KMS-11 (cell line): ENCODE measurements around the gene DGKB.

Source experiments
- H2AFZ ChIP-seq: fragments of 200-600 bp; sonication (generic); 2 replicates; pipeline ENCODE4 v1.6.1; 2016; ENCODE audit warnings: antibody characterized with exemption, mixed run types, low read depth
- H3K27ac ChIP-seq: fragments of 200-600 bp; sonication (generic); 2 replicates; pipeline ENCODE4 v1.6.1; 2016; ENCODE audit warnings: mild to moderate bottlenecking, mixed run types
- H3K27me3 ChIP-seq: fragments of 200-600 bp; sonication (generic); 2 replicates; pipeline ENCODE4 v1.6.1; 2017; ENCODE audit warnings: mild to moderate bottlenecking, low read depth, mixed run types, moderate library complexity; ENCODE audit not compliant: insufficient read depth
- H3K36me3 ChIP-seq: fragments of 200-600 bp; sonication (generic); 2 replicates; pipeline ENCODE4 v1.6.1; 2017; ENCODE audit warnings: mild to moderate bottlenecking, mixed run types; ENCODE audit not compliant: insufficient read depth
- H3K4me1 ChIP-seq: fragments of 200-600 bp; sonication (generic); 2 replicates; pipeline ENCODE4 v1.6.1; 2016; ENCODE audit warnings: mild to moderate bottlenecking, low read depth, mixed run types; ENCODE audit not compliant: poor library complexity, severe bottlenecking
- H3K4me2 ChIP-seq: fragments of 200-600 bp; sonication (generic); 2 replicates; pipeline ENCODE4 v1.7.0; 2016; ENCODE audit warnings: mild to moderate bottlenecking, mixed run types
- H3K4me3 ChIP-seq: fragments of 200-600 bp; sonication (generic); IDR thresholded peaks from 2 replicates; pipeline ENCODE4 v1.6.1; 2017; ENCODE audit warnings: low read depth, low read length, mixed read lengths; ENCODE audit not compliant: insufficient read depth
- H3K79me2 ChIP-seq: fragments of 200-600 bp; sonication (generic); 2 replicates; pipeline ENCODE4 v1.6.1; 2016; ENCODE audit warnings: low read depth, mixed run types; ENCODE audit not compliant: insufficient read depth
- H3K9ac ChIP-seq: fragments of 200-600 bp; sonication (generic); 2 replicates; pipeline ENCODE4 v1.6.1; 2016; ENCODE audit warnings: mild to moderate bottlenecking, mixed run types
- H4K20me1 ChIP-seq: fragments of 200-600 bp; sonication (generic); 2 replicates; pipeline ENCODE4 v1.6.1; 2016; ENCODE audit warnings: mild to moderate bottlenecking, mixed run types; ENCODE audit not compliant: insufficient read depth
- TF ChIP-seq, protein P1 (sequence below): fragments of 200-600 bp; sonication (generic); conservative IDR thresholded peaks from 2 replicates; pipeline ENCODE4 v1.6.1; 2017; ENCODE audit warnings: low read depth, mild to moderate bottlenecking, antibody characterized with exemption, low read length, moderate library complexity, mixed read lengths

The DGKB gene

DNA sequence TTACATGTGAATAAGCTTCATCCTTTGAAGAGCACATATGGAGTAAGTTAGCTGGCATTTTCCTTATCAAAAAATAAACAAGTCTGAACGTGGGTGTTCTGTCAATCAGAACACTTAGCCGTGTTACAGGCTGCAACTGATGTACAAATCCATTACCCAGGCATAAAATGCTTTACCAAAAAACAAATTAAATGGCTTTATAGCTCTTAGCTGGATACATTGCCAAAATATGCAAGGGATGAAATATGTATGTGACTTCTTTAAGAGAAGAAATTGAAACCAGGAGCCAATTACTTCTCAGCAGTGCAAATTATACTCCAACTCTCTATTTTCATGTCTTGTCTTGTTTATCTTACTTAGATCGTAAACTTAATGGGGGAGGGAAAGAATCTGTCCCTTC is 214.8 kb downstream of the DGKB start:
- peak overlapping the region; percentile 26 for H3K4me2 ChIP-seq
- H3K27ac ChIP-seq = no peak overlapping the region
- no peak overlapping the region for H3K4me3 ChIP-seq

GRCh38 chr7:14687241-14687640 is 215.3 kb downstream of the DGKB start:
- no peak overlapping the region for H3K4me2 ChIP-seq
- H3K27me3 ChIP-seq = no peaks in the 10 kb centered on the region
- H3K4me1 ChIP-seq = peaks cover 22% of the 10 kb centered on the region
- no peak overlapping the region for H3K27ac ChIP-seq
- no peaks in the 10 kb centered on the region for H3K79me2 ChIP-seq
- no peaks in the 10 kb centered on the region for H4K20me1 ChIP-seq
- TF ChIP-seq, protein P1, sequence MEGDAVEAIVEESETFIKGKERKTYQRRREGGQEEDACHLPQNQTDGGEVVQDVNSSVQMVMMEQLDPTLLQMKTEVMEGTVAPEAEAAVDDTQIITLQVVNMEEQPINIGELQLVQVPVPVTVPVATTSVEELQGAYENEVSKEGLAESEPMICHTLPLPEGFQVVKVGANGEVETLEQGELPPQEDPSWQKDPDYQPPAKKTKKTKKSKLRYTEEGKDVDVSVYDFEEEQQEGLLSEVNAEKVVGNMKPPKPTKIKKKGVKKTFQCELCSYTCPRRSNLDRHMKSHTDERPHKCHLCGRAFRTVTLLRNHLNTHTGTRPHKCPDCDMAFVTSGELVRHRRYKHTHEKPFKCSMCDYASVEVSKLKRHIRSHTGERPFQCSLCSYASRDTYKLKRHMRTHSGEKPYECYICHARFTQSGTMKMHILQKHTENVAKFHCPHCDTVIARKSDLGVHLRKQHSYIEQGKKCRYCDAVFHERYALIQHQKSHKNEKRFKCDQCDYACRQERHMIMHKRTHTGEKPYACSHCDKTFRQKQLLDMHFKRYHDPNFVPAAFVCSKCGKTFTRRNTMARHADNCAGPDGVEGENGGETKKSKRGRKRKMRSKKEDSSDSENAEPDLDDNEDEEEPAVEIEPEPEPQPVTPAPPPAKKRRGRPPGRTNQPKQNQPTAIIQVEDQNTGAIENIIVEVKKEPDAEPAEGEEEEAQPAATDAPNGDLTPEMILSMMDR = no peak
- H3K9ac ChIP-seq = no peak overlapping the region
- no peak overlapping the region for H3K4me3 ChIP-seq
- H3K36me3 ChIP-seq = no peaks in the 10 kb centered on the region
- H2AFZ ChIP-seq = no peak overlapping the region

More for the DNA sequence above, 214.8 kb downstream of the DGKB start:
- Histone ChIP-seq H3K9ac (no peak overlapping the region), H3K36me3 (no peaks in the 10 kb centered on the region), H3K79me2 (no peaks in the 10 kb centered on the region), H3K27me3 (no peaks in the 10 kb centered on the region), H3K4me1 (peaks cover 22% of the 10 kb centered on the region), H2AFZ (no peak overlapping the region; the same call in 1 of the 2 replicates), H4K20me1 (no peaks in the 10 kb centered on the region)
- TF ChIP-seq, protein P1 = no peak

DNA sequence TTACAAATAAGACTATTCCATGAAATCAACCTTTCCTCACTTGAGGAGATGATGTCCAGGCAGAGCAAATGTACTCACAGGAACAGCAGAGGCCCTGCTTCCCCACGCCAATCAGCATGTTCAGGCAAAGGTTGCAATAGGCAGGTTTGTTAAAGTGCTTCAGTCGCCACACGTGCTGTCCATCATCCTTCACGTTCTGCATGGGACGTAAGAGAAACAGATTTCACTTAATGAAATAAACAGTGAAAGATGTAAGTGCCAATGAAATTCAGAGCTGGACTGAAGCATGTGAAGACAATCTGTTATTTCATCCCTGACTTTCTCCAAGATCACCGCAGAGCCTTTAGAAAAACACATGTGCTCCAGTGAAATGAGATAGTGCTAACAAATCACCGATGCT is 217.4 kb downstream of the DGKB start:
- TF ChIP-seq, protein P1 = no peak
- Histone ChIP-seq H3K27me3 (no peaks in the 10 kb centered on the region), H3K4me2 (no peak overlapping the region), H3K4me3 (no peak overlapping the region), H2AFZ (no peak overlapping the region), H3K4me1 (peaks cover 22% of the 10 kb centered on the region), H3K79me2 (no peaks in the 10 kb centered on the region), H3K36me3 (no peaks in the 10 kb centered on the region), H3K27ac (no peak overlapping the region), H4K20me1 (no peaks in the 10 kb centered on the region), H3K9ac (no peak overlapping the region)

DNA sequence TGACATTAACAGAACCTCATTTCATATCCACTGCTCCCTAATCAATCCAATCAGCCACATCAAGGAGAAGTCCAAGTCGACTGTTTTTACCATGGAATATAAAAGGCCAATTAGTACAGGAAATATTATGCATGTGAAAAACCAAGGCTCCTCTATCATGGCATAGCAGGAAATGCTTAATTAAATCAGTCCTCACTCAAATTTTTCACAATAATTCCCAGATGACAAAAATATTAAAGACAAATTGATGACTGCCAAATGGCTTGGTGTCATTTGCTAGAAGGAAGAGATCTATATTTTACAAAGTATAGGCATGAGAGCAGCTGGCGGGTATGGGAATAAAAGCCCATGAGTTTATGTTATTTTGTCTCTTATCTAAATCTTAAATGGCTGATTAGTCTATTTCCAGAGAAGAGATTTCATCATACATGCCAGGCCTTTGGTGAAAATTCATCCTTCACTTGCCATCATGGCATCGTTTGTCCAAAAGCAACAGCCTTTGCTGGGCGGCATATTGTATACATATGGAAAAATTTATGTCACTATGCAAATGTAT is 219.6 kb downstream of the DGKB start:
- Histone ChIP-seq H3K79me2 (no peaks in the 10 kb centered on the region), H3K36me3 (no peaks in the 10 kb centered on the region), H3K9ac (no peak overlapping the region), H3K4me3 (no peak overlapping the region), H3K27me3 (no peaks in the 10 kb centered on the region), H3K4me1 (peaks cover 14% of the 10 kb centered on the region), H2AFZ (no peak overlapping the region), H3K27ac (no peak overlapping the region), H4K20me1 (no peaks in the 10 kb centered on the region), H3K4me2 (no peak overlapping the region)
- TF ChIP-seq, protein P1 = no peak
